ENCODE data around the gene C10orf71.

Gene C10orf71

DNA sequence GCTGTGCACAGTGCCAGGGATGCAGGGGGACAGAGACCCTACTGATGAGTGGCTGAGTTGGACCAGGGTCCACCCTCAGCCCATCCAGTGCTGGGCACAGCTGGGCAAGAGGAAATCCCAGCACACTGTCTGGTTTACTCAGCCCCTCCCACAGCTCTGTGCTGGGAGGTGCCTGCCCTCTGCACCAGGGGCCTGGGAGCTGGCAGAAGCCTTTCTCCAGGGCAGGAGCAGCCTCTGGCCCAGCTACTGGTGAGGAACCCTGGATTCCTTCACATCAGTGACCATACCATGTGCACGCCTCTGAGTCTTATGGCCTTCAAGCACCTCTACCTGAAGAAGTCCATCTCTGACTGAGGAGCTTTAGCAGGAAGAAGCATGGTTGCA, 25.9 kb upstream of the C10orf71 start:
- no peak for DNase-seq

DNA sequence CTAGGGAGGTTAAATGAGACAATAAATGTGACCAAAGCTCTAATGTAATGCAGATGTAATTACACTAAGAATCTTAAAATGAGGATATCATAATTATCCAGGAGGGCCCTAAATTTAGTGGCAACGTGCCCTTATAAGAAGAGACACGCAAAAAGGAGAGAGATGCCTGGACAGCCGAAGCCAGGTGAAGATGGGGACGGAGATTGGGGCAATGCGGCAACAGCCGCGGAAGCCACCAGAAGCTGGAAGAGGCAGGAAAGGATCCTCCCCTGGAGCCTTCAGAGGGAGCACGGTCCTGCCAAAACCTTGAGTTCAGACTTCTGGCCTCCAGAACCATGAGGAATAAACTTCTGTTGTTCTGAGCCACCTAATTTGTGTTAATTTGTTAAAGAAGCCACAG, 25.3 kb upstream of the C10orf71 start:
- DNase-seq: no peak

DNA sequence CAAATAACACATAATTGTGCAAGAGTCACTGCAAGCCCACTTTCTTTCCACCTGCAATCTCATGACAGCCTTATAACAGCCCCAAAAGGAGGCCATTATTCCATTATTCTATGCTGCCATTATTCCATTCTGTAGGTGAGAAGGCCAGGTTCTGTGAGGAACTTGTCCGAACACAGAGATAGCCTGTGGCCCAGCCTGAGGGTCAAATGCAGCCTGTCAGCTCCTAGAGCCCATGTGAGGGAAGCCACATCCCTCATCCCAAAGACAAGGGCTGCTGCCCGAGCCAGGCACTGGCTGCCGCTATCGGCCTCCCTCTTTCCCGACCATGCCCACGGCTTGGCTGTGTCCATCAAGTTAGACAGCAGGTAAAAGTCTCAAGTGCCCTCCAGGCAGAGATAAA, 24.1 kb upstream of the C10orf71 start:
- no peak for DNase-seq

DNA sequence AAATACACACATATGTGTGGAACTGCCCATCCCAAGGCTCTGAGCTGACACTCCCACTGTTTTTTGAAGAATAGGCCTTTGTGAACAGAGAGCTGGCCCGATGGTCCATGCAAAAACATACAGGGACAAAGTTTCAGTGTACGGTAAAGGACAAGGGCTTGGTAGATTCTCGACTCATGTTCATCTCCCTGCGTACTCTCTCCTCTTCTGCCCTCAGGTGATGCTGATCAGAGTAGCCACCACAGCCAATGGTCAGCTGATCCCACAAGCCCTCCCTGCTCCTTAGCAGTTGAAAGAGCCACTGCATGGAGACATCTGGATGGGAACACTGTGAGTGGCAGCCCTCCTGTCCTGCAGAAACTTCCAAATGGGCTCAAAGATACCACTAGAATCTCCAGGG, 23.1 kb upstream of the C10orf71 start:
- DNase-seq: no peak

DNA sequence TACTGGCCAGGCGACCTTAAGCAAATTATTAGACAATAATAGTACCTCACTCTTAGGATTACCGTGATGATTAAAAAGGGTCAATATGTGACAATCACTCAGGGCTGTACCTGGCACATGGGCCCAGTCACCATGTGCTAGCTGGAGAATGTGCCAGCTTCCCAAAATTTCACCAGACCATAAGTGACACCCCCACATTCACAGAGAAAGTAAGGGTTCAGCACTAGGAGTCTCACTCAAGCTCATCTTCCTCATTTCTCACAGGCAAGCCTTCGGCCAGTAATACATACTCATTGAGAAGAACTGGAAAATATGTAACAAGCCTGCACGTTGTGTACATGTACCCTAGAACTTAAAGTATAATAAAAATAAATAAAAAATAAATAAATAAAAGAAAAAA, 22.4 kb upstream of the C10orf71 start:
- no peak for DNase-seq

DNA sequence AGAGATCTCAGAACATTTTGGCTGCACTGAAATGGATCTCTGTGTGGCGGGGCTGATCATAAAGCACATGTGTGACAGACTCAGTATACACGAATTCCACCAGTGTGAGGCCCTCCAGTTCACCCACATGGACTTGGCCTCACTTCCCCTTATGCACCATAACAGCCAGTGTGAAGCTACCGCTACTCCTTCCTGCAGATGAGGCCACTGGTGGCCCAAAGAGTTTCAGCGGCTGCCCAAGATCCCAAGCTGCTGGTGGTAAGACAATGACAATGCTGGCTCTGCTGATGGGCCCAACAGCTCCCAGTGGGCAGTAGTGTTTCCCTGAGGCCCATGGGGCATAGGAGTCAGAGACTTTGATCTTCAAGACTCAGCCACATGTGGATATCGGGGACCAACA, 21.0 kb upstream of the C10orf71 start:
- DNase-seq: no peak

DNA sequence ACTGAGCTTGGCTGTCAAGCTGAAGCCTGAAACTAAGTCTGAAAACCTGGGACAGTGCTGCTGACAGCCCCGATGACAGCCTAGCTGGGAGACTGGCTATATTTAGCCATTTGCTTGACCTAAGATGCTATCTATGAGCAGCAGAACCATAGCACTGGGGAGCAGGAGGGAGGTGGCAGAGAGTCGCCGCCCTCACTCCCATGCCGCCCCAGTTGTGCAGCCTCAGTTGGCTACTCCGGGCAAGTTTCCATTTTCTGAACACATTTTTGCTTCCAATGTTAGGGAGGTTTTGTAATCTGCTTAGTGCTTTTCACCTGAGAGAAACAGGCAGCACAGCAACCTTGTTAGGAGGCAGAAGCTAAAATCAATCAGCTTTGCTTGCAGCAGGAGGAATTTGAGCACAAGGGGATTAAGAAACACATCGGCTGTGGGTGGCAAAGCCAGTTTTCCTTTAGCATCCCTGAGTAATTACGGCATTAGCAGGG, 20.4 kb upstream of the C10orf71 start:
- no peak for DNase-seq

DNA sequence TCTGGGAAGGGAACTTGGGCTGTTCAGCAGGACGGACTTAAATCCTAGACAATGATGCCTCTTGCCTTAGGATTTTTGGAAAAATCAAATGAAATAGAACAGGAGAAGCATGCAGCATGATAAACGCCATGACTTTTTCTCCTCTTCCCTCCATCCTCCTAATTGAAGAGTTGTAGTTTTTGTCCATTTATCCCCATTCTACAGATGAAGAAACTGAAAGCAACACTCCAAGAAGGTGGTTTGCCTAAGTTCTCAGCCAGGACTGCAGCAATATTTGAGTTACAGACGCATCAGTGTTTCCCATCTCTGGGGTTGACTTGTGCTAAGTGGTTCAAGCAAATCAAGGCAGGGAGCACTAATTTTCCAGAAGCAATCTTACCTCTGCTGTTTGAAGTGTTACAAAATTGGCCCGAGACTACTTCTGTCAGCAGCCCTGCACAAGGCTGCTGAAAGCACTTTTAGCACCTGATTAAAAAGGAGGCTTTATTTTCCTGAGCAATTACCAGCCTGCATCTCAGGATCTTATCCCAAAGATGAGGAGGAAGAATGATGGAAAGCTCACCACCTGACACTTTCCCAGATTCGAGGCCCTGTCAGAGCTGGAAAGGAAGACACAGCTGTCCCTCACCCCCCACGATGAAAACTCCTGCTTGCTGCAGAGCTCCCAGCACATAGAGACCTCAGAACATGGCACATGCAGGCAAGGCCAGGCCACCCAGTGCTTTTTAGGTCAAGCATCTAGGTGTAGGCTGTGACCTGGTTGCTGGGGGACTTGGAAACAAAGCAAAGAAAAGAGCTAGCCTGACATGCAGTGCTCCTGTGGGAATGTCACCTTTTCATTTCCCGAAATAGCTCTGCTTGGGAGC, 19.7 kb upstream of the C10orf71 start:
- DNase-seq: no peak

DNA sequence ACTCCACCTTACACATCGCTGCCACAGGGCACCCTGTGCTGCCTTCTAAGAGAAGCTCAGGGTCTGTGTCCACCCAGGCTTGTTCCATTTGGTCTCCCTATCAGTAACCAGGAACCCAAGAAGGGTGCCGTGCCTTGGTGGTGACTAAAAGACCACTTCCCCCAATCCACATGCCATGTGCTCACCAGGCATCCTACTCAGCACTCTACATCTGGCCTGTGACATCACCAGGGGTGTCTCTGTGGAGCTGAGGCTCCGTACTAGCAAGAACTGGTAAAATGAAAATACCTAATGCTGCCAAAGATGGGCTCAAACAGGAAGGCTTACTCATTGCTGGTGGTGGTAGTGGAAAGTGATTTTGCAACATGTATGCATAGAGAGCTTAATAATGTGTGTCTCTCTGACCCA, 19.0 kb upstream of the C10orf71 start:
- DNase-seq: no peak

DNA sequence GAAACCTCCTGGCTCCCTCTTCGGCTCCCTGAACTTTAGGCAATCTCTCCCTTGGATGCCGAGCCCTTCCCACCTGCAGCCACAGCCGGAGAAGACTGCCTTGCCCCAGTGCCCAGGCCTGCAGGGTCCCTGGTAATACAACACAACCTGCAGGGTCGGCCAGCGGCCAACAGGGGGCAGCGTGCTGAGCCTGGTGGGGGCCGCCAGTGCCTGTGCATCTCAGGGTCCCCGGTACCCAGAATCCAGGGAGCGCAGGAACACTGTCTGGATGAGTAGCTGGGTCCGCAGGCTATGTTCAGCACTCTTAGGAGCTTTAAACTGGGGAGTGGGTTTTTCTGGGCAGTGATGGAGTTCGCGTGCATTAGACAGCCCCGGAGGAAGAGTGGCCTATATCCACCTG, 17.5 kb upstream of the C10orf71 start:
- no peak for DNase-seq

DNA sequence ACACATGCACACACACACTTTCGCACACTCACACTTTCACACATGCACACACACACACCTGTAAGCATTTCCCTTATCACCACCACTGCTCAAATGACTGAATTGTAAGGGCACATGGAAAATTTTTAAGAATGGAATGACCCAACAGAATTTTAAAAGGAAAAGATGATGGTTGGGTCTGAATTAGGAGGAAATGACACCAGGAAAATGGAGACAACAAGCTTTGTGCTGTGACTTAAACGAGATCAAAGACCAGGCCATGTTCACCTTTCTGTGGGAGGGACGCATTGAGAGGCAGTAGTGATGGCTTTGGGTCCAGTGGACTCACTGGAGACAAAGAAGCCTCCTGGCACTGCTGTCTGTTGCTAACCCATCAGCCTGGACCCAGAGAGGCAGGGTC, 16.7 kb upstream of the C10orf71 start:
- DNase-seq: no peak

DNA sequence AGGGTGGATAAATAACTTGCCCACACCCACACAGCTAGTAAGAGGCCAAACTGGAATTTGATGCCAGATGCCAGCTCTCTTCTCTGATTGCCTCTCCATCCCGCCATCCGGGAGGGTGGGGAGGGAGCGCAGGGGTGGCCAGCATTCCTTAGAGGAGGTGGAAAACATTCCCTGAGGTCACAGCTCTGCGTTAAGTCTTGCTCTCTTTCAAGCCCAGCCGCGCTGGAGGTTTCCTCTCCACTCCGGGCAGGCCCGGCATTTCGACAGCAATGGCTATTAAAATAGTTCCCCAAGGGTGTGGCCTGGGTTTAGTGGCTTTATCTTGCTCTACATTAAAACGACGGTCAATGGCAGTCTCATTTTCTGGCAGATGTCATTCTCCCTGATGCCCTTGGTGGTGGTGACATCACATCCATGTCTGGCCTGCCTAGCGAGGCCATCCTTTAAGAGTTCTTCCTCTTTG, 16.1 kb upstream of the C10orf71 start:
- DNase-seq: no peak

DNA sequence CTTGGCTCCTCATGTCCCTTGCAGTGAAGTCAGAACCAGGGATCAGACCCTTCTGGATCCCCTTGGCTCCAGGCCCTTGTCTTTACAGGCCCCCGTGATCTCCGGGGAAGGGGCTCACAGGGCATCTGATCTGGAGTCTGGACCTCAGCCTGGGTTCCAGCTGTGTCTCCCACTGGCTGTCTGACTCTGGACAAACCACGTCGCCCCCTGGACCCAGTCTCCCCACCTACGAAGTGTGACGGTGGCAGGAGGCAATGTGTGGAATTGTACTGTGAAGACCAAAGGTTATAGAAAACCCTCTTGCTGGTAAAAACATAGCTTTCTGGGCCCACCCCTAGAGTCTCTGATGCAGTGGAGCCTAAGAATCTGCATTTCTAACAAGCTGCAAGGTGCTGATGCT, 15.5 kb upstream of the C10orf71 start:
- DNase-seq: no peak

DNA sequence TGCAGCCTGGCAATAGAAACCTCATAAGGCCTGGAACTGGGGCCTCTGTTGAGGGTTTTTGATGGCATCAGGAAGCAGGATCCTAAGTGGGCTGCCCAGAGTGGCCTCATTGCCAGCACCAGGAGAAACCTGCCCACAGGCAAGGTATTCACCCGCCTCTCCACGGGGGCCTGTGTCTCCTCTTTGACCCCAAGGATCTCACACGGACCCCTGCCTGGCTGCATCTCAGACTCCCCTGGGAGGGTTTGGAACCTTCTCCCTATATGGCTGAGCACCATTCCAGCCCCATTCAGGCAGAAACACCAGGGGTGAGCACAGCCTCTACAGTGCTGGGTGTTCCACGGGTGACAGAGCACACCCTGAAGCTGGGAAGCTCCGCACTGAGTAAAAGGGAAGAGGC, 14.6 kb upstream of the C10orf71 start:
- no peak for DNase-seq

DNA sequence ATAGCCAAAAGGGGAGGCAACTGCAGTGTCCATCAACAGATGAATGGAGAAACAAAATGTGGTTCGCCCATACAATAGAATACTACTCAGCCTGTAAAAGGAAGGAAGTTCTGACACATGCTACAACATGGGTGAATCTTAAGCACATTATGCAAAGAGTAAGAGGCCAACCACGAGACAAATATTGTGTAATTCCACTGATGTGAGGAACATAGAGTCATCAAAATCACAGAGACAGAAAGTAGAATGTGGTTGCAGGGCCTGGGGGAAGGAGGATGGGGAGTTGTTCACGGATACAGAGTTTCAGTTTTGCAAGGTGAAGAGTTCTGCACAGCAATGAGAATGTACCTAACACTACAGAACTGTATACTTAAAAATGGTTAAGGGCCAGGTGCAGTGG, 13.7 kb upstream of the C10orf71 start:
- DNase-seq: no peak

DNA sequence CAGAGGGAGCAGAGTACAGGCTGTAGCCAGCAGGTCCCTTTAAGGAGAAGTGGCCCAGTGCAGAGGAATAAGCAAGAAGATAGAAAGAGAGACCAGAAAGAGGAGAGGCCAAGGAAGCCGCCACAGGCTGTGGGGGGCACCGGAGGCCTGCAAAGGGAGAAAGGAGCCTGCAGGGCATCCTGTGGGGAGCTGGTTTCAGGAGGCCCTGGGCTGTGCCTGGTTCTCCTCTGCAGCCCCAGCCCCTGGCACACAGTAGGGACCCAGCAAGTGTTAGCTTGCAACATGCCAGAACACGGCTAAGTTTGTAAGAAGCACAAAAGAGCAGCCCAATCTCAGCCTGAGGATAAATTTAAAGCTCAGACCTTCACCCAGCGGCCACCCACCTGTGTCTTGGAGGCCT, 12.3 kb upstream of the C10orf71 start:
- no peak for DNase-seq

DNA sequence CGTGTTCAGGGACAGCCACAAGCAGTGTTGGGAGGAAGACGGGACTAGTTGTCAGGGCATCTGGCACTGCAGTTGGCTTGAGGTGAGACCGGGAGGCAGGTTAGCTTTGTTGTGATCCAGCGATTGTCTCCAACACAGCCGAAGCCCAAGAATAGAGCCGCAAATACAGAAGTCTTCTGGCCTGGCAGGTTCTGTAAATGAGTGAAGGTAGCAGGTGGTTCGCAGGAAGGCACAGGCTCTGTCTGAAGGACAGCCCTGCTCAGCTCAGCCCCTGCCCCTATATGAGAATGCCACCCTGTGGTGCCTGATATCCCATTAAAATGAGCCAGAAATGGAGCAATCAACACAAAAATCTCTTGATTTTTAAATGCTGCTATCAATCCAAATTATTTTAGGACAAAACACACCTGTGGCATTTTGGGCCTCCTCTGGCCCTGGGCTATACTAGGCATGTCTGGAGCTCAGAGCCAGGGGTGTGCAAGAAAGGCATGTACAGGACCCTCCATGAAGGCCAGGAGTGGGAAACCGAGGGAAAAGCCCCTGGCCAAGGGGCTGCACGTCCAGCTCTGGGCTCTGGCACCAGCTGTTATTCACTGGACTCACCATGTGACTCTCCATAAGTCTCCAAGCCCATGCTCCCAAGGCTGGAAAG, 11.2 kb upstream of the C10orf71 start:
- no peak for DNase-seq

DNA sequence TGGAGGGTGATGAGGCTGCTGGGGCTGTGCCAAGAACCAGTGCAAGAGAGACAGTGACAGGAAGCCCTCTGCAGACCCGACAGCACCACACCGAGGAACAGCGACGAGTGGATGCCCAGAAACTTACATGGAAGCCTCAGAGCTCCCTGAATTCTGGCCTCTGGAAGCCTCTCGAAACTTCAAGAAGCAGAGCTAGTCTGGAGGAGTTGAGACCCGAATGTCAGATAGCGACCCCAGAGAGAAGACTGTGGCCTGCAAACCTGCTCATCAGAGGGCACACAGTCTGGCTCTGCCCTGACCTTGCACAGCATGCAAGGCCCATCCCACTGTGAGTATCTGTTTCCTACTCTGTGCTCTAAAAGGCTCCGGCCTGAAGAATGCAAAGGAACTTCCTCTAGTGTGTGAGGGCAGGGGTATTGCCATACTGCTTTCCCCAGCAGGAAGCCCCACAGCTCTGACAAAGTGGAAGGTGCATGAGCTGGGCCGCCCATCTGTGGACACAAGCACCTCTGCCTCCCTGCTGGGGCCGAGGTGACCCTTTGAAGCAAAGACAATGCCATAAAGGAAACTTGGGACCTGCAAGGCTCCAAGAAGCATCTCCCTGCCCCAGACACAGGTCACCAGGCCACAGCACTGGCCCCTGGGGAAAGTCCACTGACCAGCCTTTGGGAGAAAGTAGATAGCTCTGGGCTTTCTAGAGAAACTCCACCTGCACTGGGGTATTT, 10.5 kb upstream of the C10orf71 start:
- no peak for DNase-seq

DNA sequence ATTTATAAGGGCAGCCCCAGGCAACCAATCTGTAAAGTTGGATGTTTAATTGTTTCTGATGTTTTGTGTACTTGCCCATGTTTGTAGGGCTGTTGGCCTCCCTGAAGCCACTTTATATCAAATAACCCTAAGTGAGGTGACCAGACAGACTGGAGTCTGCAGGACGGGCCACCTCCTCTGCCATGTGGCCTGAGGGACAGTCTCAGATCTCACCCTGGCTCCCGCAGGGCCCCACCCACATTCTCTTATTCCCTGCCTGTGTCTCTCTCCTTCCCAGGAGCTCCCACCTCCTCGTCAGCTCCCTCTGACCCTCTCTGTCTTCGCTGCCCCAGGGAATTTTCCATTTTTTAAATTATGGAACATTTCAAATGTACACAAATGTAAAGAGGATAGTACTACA, 9.5 kb upstream of the C10orf71 start:
- DNase-seq: no peak

DNA sequence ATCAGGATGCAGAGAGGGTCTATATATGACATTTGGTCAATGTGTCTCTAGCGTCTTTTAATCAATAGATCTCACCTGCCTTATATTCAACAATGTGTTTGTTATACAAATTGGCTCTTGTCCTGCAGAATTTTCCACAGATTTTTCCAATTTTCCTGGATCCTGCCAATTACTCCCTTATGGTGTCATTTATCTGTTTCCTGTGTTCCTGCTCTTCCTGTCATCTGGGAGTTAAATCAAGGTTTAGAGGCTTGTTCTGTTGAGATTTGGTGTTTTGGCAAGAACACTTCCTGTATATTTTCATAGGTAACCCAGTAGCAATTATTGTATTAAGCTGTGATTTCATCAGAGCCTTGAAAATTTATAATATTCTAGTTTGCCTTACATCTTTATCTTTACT, 8.8 kb upstream of the C10orf71 start:
- no peak for DNase-seq

DNA sequence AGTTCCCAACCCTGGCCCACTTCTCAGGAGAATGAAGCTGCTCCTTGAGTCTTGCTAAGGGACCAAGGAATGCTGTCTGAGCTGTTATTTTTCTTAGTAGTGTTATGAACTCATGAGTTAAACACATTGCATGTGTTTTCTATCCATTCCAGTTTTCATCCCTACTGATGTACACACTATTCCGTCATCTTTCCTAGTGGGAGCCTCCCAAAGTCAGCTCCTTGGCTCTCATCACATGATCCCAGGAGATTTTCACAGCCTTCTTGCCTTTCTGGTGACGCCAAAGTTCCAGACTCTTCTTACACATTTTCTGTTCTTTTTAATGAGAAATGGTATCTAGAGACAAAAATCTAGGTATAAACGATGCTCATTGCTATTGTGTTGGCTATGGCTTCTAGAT, 8.4 kb upstream of the C10orf71 start:
- DNase-seq: no peak

DNA sequence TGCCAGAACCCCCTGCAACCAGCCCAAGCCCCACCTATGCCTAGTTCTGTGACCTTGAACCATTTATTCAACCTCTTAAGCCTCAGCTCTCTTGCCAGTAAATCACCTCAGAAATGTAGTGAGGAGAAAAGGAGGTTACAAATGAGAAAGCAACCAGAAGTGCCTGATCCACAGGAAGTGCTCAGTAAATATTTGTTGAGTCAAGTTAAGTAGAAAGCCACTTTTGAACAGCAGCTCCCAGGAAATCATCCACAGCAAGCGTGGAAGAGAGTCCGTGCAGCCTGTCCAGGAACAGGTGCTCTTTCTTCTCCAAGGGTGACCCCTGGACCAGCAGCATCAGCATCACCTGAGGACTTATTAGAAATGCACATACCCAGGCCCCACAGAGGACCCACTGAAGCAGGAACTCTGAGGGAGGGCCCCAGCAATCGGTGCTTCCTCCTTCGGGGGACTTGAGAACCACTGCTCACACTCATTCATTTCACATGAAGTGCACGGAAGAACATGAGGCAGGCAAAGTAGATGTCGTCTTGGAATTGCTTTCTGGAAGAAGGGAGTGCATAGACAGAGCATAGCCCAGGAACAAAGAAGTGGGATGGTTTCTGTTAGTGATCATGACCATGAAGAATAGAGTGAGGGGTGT, 6.3 kb upstream of the C10orf71 start:
- no peak for DNase-seq

DNA sequence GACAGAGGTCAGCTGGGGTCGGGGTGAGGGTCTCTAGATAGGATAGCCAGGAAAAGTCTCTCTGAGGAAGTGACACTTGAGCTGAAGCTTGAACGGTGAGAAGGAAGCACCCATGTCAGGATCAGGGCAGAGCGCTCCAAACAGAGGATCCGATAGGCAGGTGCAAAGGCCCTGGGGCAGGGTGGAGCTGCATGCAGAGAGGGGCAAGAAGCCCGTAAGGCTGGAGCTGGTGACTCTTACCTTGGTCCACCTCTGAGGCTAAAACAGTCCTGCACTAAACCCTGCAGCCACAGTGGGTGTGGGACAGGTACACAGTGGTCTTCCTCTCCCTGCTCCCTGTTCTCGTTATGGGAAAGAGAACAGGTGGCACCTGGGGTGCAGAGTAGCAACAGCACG, 5.8 kb upstream of the C10orf71 start:
- DNase-seq: no peak
